Sigmoid colon (tissue), 7 donors: ENCODE data around the gene PDS5A. TPM values are rescaled to one million over a fixed set of nuclear protein-coding genes. Genes with fewer than 3 reads are reported as not detected.
"Not testable (repeated sequence)": the region's sequence is repeated elsewhere in the genome, so short reads cannot be mapped to it uniquely, and the experiment has no call there.

ENCODE experiments used
- DNase-seq: peaks from one replicate; pipeline ENCODE4 v3.0.0-alpha.2; 2019
- H3K27ac ChIP-seq, 4 donors: fragments of 200-600 bp; sonication (generic); one replicate each; pipeline ENCODE4 v1.5.1; 2016 to 2019; ENCODE audit warnings: mild to moderate bottlenecking in 1 of 4
- H3K27me3 ChIP-seq, 3 donors: fragments of 200-600 bp; sonication (generic); one replicate each; pipeline ENCODE4 v1.5.1; 2019; ENCODE audit warnings: mild to moderate bottlenecking in 1 of 3
- H3K36me3 ChIP-seq, 4 donors: fragments of 200-600 bp; sonication (generic); one replicate each; pipeline ENCODE4 v1.5.1; 2016 to 2019
- H3K4me1 ChIP-seq, 4 donors: fragments of 200-600 bp; sonication (generic); one replicate each; pipeline ENCODE4 v1.5.1; 2017 to 2019
- H3K4me3 ChIP-seq, 4 donors: fragments of 200-600 bp; sonication (generic); one replicate each; pipeline ENCODE4 v1.5.1; 2017 to 2019; ENCODE audit warnings: mild to moderate bottlenecking in 2 of 4, moderate library complexity in 1 of 4
- H3K9me3 ChIP-seq, 4 donors: fragments of 200-600 bp in 3 of 4; sonication (generic) in 3 of 4; one replicate each; pipeline versions ENCODE4 v1.5.1 to v1.6.1; 2013 to 2019
- EP300 ChIP-seq, 4 donors: sonication (generic); formaldehyde crosslinking; IDR thresholded peaks; one replicate each; pipeline ENCODE4 v1.6.1; 2017; ENCODE audit warnings: antibody characterized with exemption in 4 of 4
- POLR2A ChIP-seq, 2 donors: fragments of 450-650 bp; IDR thresholded peaks; one replicate each; pipeline ENCODE4 v1.6.1; 2016; ENCODE audit warnings: antibody characterized with exemption in 2 of 2, mild to moderate bottlenecking in 2 of 2, moderate library complexity in 2 of 2
- POLR2AphosphoS5 ChIP-seq, 4 donors: sonication (generic); formaldehyde crosslinking; IDR thresholded peaks; one replicate each; pipeline ENCODE4 v1.6.1; 2017; ENCODE audit warnings: antibody characterized with exemption in 4 of 4
- WGBS, 2 donors: extraction: QIAGEN DNeasy Blood & Tissue Kit; methylation state at CpG; one replicate each; pipeline ENCODE4 v1.1.7; 2013; 5-methylcytosine and 5-hydroxymethylcytosine counted together
- intact Hi-C: fragments of 100-400 bp; cut with DNase I; formaldehyde crosslinking; loops from one replicate; pipeline ENCODE4 v1.15.1; 2023
- polyA plus RNA-seq, 3 donors: library from polyadenylated mRNA; stranded (reverse); fragments of 200-250 nt; gene quantifications; one replicate each; pipeline ENCODE4 v1.2.3, GENCODE V29; 2013
- total RNA-seq, 4 donors: library from RNA; depleted of rRNA; stranded (reverse); fragments of >200 nt; gene quantifications; one replicate each; pipeline ENCODE4 v1.1.0, GENCODE V29; 2016
- TF ChIP-seq, protein P1 (sequence below), 4 experiments: fragments of 450-650 bp in 3 of 4; fragments of 200-600 bp in 1 of 4; IDR thresholded peaks; one replicate each; pipeline ENCODE4 v1.5.1; 2016 to 2019; ENCODE audit warnings: antibody characterized with exemption in 4 of 4, mild to moderate bottlenecking in 3 of 4, moderate library complexity in 2 of 4
- donor health status: healthy with polysubstance abuse.
- donor health status: Bipolar disorder and iron deficiency.
- donor health status: healthy.

The PDS5A gene
- total and polyA plus RNA-seq, 7 donors, result 16.8 to 69.6 (median 57.1) TPM

DNA sequence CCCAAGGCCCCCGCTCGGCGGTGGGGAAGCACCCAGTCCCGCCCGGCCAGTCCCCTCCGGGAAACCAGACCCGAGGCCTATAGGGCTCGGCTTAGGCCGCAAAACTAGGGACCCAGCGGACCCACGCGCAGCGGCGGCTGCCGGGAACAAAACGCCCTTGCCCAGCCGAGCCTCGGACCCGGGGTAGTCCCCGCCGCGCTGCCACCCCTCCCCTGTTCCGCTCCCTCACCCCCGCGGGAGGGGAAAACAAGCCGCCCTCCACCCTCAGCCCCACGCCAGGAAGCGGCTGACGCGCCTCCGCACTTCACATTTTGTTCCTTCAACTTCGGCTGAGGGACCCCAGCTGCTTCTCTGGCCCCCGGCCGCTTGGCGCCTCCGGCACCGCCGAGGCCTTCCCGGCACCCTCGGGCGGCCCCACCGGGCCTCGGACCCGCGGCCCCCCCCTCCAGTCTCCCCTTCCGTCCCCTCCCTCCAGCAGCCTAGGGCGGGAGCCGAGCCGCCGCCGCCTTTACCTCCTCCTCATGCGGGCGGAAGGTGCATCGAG lies 694 bp downstream of the PDS5A start:
- peaks cover 0 to 28% (median 26%) of the 10 kb centered on the region in 4 donors for H3K4me1 ChIP-seq
- H3K27me3 ChIP-seq, result no peaks in the 10 kb centered on the region
- no peak for TF ChIP-seq POLR2AphosphoS5 (IDR thresholded peaks at IDR 0.05)
- no peak for TF ChIP-seq POLR2A (IDR thresholded peaks at IDR 0.05)
- TF ChIP-seq EP300 (IDR thresholded peaks at IDR 0.05), result no peak
- TF ChIP-seq, protein P1, sequence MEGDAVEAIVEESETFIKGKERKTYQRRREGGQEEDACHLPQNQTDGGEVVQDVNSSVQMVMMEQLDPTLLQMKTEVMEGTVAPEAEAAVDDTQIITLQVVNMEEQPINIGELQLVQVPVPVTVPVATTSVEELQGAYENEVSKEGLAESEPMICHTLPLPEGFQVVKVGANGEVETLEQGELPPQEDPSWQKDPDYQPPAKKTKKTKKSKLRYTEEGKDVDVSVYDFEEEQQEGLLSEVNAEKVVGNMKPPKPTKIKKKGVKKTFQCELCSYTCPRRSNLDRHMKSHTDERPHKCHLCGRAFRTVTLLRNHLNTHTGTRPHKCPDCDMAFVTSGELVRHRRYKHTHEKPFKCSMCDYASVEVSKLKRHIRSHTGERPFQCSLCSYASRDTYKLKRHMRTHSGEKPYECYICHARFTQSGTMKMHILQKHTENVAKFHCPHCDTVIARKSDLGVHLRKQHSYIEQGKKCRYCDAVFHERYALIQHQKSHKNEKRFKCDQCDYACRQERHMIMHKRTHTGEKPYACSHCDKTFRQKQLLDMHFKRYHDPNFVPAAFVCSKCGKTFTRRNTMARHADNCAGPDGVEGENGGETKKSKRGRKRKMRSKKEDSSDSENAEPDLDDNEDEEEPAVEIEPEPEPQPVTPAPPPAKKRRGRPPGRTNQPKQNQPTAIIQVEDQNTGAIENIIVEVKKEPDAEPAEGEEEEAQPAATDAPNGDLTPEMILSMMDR (IDR thresholded peaks at IDR 0.05), result no peak
- DNase-seq, result peak; percentile 71
- 1% methylated on average over 54 of the region's 54 CpGs for WGBS, 2 donors
- peak overlapping the region; percentile 66 to 99 (median 96) for H3K4me3 ChIP-seq
- H3K9me3 ChIP-seq, result no peaks in the 10 kb centered on the region
- peaks cover 0 to 29% (median 11%) of the 10 kb centered on the region in 4 donors for H3K36me3 ChIP-seq
- peak overlapping the region; percentile 95 to 98 (median 96) for H3K27ac ChIP-seq
- intact Hi-C loops, result loop anchor here (1.0 to 5.0 kb wide), 6 partner anchors 60 to 930 kb away; partner anchors contain the start of genes SMIM14 and UGDH

DNA sequence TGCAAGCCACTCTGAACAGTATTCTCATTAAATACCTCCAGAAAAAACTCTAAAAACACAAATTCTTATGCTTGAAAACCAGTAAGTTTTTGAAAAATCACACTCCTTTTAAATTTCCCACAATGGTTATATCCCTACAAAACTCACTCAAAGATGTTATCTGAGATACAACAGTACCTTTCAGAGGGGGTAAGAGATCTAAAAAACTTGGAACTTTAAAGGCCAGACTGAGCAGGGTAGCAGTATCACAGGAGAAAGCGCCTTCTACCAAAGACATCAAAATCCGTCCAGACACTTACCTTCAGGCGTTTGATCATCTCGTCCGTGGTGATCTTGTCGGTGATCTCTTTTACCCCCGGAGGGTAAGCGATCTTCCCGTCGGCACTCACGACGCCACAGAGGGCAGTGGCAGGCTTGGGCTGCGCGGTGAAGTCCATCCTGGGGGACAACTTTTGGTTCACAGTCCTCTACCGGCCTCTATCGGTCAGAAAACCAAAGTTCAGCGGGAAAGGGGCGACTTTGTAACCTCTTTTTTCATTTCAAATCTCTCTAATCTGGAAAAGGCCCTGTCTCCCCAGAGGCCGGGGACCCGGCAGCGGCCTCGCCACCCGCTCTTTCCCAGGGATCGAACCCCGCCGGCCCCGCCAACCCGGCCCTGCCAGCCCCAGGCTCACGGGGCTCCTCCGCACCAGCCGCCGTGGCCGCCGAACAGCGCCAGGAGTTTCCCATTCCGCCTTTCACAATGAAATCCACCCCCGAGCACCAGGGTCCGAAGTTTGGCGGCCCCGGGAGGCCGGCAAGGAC lies 1.4 kb downstream of the PDS5A start:
- intact Hi-C loops, result loop anchor here (2.0 to 5.0 kb wide), 4 partner anchors 59 to 929 kb away; partner anchors contain the start of gene UGDH
- peak overlapping the region; percentile 66 to 99 (median 96) for H3K4me3 ChIP-seq
- H3K36me3 ChIP-seq, result peaks cover 0 to 29% (median 11%) of the 10 kb centered on the region in 4 donors
- TF ChIP-seq, protein P1 (IDR thresholded peaks at IDR 0.05), result peak; percentile 60 to 91 (median 72)
- TF ChIP-seq POLR2A (IDR thresholded peaks at IDR 0.05) (no peak), EP300 (IDR thresholded peaks at IDR 0.05) (no peak), POLR2AphosphoS5 (IDR thresholded peaks at IDR 0.05) (no peak)
- peaks cover 0 to 28% (median 26%) of the 10 kb centered on the region in 4 donors for H3K4me1 ChIP-seq
- WGBS, 2 donors, result 1 to 2% methylated on average over 41 of the region's 41 CpGs
- no peaks in the 10 kb centered on the region for H3K27me3 ChIP-seq
- H3K9me3 ChIP-seq, result no peaks in the 10 kb centered on the region
- peak overlapping the region; percentile 95 to 98 (median 96) for H3K27ac ChIP-seq
- peak; percentile 84 for DNase-seq

DNA sequence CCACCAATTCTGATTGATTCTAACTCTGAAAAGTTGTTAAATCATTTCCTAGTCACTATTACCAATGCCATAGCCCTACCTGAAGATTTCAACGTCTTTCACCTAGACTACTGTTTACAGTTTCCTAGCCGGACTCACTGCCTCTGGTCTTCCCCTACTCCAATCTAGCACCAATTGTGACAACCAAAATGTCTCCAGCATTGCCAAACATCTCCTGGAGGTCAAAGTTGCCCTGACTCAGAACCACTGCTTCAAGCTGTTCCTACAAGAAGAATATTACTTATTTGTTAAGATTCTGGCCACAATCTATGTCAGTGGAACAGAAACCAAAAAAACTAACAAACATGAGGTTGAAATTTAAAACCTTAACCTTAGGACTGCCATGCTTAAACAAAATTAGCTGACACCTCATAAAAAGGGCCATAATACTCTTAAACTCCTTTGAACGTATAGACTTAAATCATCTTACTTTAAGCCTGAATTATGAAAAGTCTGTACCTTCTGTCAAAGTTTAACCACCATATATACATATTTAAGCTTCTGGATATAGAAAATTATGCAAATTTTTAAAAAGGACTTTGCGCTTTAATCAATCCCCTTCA lies 2.1 kb downstream of the PDS5A start:
- WGBS, 2 donors, result 50 to 65% methylated on average over 4 of the region's 4 CpGs
- no peak for DNase-seq
- H3K4me3 ChIP-seq, result peak overlapping the region in 2 of 4 donors; percentile 66 to 98
- peaks cover 0 to 35% (median 30%) of the 10 kb centered on the region in 4 donors for H3K4me1 ChIP-seq
- H3K9me3 ChIP-seq, result no peaks in the 10 kb centered on the region
- intact Hi-C loops, result loop anchor here (2.0 to 5.0 kb wide), 4 partner anchors 58 to 928 kb away; partner anchors contain the start of gene UGDH
- TF ChIP-seq POLR2AphosphoS5 (IDR thresholded peaks at IDR 0.05) (no peak), EP300 (IDR thresholded peaks at IDR 0.05) (no peak), POLR2A (IDR thresholded peaks at IDR 0.05) (no peak)
- TF ChIP-seq, protein P1 (IDR thresholded peaks at IDR 0.05), result no peak
- H3K36me3 ChIP-seq, result peaks cover 0 to 29% (median 11%) of the 10 kb centered on the region in 4 donors
- peak overlapping the region; percentile 95 to 98 (median 96) for H3K27ac ChIP-seq
- H3K27me3 ChIP-seq, result no peaks in the 10 kb centered on the region

DNA sequence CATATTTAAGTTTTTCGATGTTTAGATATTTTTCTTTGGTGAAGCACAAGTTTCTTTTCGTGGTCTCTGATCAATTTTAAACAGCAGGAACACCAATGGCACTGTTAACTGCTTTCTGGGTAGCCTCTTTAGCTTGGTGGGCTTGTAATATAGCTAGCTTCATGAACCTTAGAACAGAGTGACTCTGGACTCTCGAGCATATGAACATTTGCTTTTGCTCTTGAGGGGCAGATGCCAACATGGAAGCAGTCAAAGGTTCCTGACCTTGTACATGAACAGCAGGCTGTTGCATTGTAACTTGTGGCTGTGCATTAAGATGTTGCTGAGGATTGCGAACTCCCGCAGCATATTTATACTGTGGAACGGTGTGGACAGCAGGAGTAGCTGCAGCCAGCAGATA lies 4.7 kb downstream of the PDS5A start:
- 76 to 82% methylated on average over 6 of the region's 6 CpGs for WGBS, 2 donors
- H3K27me3 ChIP-seq, H3K27ac ChIP-seq, DNase-seq, H3K9me3 ChIP-seq, intact Hi-C loops, H3K4me3 ChIP-seq: not testable (repeated sequence)
- H3K4me1 ChIP-seq, result peaks cover 0 to 42% (median 34%) of the 10 kb centered on the region in 4 donors
- H3K36me3 ChIP-seq, result peaks cover 0 to 29% (median 11%) of the 10 kb centered on the region in 4 donors
